Activated naive CD8-positive, alpha-beta T cell treated with anti-CD3 and anti-CD28 coated beads for 36 hours (primary cell): ENCODE measurements around the gene MPPED2. TPM values are rescaled to one million over a fixed set of nuclear protein-coding genes. Genes with fewer than 3 reads are reported as not detected.

Experiments
- DNase-seq: peaks from one replicate; pipeline ENCODE4 v3.0.0; 2021
- H3K27ac Mint-ChIP-seq: one replicate; pipeline ENCODE4 v1.8.0; 2022; ENCODE audit warnings: mild to moderate bottlenecking, moderate library complexity, mixed read lengths
- H3K27me3 Mint-ChIP-seq: one replicate; pipeline ENCODE4 v1.8.0; 2022; ENCODE audit warnings: mild to moderate bottlenecking, mixed read lengths
- H3K36me3 Mint-ChIP-seq: one replicate; pipeline ENCODE4 v1.8.0; 2021; ENCODE audit warnings: mild to moderate bottlenecking, mixed read lengths
- H3K4me1 Mint-ChIP-seq: one replicate; pipeline ENCODE4 v1.8.0; 2021; ENCODE audit warnings: mixed read lengths
- H3K4me3 Mint-ChIP-seq: one replicate; pipeline ENCODE4 v1.8.0; 2022; ENCODE audit warnings: mild to moderate bottlenecking, moderate library complexity, mixed read lengths
- H3K9me3 Mint-ChIP-seq: one replicate; pipeline ENCODE4 v1.8.0; 2022; ENCODE audit warnings: mixed read lengths
- total RNA-seq, 2 experiments: library from RNA; stranded (reverse); gene quantifications; one replicate each; pipeline ENCODE4 v1.2.3, GENCODE V29; 2021

Gene MPPED2
- total RNA-seq, 2 experiments from 2014 or later = 0.19 to 0.62 TPM

DNA sequence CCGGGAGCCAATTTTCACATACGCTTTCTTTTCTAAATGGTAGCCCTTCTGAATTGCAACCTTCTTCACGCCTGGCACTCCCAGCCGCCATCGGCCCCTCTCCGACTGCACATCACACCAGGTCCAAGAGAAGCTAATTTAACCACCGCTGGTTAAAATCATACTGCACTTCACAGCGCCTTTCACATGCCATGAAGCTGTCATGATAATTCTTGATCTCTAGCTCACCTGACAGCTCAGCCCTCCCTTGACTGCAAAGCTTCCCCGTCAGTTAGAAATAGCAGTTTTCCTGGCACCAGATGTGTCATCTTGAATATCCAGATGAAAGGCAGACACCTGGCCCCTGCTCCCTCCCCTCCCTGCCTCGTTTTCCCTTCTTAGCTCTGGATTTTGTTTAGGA is 161.8 kb downstream of the MPPED2 start:
- H3K27ac Mint-ChIP-seq = no peak overlapping the region
- DNase-seq = no peak
- H3K9me3 Mint-ChIP-seq = no peaks in the 10 kb centered on the region
- H3K27me3 Mint-ChIP-seq = peaks cover 11% of the 10 kb centered on the region
- H3K36me3 Mint-ChIP-seq = no peaks in the 10 kb centered on the region
- H3K4me1 Mint-ChIP-seq = no peaks in the 10 kb centered on the region
- no peak overlapping the region for H3K4me3 Mint-ChIP-seq

DNA sequence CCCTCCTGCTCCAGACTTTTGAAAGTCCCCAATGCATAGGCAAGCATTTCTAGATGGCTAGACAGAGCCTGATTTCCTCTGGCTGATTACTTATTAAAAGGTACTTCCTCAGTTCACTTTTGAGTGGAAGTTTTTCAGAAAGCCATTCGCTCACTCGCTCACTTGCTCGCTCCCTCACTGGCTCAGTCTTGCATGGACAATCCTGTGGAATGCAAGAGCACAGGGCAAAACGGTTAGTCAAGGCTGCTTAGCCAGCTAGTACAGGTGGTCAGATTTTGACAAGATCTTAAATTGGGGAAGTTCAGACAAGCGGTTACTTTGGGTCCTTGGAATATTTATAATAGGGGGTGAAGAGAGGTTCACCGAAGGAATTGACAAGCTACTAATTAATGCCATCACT is 162.3 kb downstream of the MPPED2 start:
- peaks cover 11% of the 10 kb centered on the region for H3K27me3 Mint-ChIP-seq
- no peak for DNase-seq
- no peaks in the 10 kb centered on the region for H3K4me1 Mint-ChIP-seq
- no peak overlapping the region for H3K27ac Mint-ChIP-seq
- H3K4me3 Mint-ChIP-seq = no peak overlapping the region
- H3K36me3 Mint-ChIP-seq = no peaks in the 10 kb centered on the region
- H3K9me3 Mint-ChIP-seq = no peaks in the 10 kb centered on the region

DNA sequence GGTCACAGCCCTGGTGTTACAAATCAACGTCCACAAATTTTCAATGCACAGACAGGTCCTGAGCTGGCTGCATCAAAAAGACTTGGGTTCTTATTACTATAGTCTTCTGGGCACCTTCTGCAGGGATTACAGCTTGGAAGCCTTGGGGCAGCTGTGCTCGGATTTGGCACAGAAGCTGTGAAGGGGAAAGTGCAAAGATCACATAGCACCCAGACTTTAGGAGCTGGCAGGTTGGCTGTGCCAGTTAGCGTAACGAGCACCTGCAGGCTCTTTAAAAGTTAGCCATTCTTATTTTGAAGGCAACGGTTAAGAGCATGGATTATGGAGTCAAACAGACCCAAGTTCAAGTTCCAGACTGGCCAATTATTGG is 162.9 kb downstream of the MPPED2 start:
- no peak overlapping the region for H3K27ac Mint-ChIP-seq
- H3K9me3 Mint-ChIP-seq = no peaks in the 10 kb centered on the region
- H3K36me3 Mint-ChIP-seq = no peaks in the 10 kb centered on the region
- H3K4me3 Mint-ChIP-seq = no peak overlapping the region
- peaks cover 11% of the 10 kb centered on the region for H3K27me3 Mint-ChIP-seq
- no peaks in the 10 kb centered on the region for H3K4me1 Mint-ChIP-seq
- no peak for DNase-seq

DNA sequence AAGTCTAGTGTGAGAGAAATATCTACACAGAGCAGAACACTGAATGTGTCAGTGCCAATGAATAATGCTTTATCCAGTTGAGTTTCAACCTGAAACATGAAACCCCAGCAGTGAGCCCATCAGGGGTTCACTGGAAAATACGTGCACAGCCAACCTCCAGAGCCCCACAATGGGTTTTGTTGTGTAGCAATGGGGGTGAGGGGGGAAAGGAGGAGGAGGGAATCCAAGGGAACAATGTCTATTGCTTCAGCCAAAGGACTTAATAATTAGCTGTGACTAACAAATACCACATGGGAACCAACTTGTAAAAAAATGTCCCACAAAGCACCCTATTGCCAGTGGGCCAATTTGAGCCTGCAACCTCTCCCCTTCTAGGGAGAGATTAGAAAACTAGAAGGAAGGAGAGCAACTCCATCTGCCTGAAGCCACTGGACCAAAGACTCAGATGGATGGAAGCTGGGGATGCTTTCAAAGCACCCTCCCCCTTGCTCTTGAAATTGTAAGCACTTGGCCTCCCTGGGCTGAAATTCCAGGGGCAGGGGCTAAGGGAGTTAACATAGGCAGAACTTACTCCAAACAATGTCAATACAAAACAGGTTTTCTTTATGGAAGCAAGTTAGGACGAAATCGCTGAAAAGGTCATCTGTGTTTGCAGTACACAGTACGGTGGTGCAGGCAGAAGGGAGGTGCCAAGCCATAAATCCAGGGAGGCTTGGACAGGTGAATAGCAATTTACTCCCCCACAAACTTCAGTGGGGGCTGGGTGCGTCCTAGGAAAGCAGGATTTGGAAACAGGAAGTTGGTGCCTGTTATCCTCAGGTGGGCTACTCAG is 163.5 kb downstream of the MPPED2 start:
- Mint-ChIP-seq H3K9me3 (no peaks in the 10 kb centered on the region), H3K27me3 (peaks cover 11% of the 10 kb centered on the region), H3K4me3 (no peak overlapping the region), H3K27ac (no peak overlapping the region), H3K36me3 (no peaks in the 10 kb centered on the region), H3K4me1 (no peaks in the 10 kb centered on the region)
- no peak for DNase-seq

DNA sequence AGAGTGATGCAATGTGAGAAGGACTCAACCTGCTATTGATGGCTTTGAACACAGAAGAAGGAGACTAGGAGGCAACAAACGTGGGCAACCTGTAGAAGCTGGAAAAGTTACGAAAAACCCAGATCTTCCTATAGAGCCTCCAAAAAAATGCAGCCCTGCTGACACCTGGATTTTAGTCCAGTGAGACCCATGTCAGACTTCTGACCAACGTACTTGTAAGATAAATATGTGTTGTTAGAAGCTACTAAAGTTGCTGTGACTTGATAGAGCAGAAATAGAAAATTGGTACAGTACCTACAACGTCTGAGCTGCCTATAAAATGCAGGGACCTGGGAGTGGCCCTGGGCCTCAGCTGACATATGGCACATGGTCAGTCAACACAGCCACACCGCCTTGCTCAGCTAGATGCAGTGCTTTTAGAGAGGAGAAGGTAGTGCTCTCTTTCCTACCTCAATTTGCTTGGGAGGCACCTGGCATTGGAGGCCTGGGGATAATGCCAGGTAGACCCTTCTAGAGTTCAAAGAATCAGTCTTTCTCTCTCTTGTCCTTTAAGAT is 165.8 kb downstream of the MPPED2 start:
- no peak overlapping the region for H3K4me3 Mint-ChIP-seq
- H3K4me1 Mint-ChIP-seq = no peaks in the 10 kb centered on the region
- H3K36me3 Mint-ChIP-seq = no peaks in the 10 kb centered on the region
- no peaks in the 10 kb centered on the region for H3K9me3 Mint-ChIP-seq
- peaks cover 11% of the 10 kb centered on the region for H3K27me3 Mint-ChIP-seq
- no peak overlapping the region for H3K27ac Mint-ChIP-seq
- DNase-seq = no peak

DNA sequence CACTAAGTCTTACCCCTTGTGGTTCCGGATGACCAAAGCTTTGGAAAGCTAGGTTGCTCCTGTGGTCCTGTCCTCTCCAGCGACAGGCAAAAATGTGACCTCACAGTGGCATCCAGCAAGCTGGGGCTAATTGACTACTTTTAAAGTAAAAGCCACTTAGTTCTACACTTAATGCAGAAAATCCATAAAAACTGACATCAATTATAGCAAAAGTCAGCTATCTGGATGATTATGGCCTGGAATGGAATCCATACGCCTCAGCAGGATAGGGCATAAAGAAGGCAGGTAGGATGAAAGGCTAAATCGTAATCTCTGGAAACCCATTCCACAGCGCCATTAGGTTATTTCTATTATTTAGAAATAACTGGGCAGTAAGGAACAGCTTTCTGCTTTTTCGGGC is 171.3 kb downstream of the MPPED2 start:
- no peak for DNase-seq
- Mint-ChIP-seq H3K9me3 (no peaks in the 10 kb centered on the region), H3K27ac (no peak overlapping the region), H3K4me1 (peaks cover 6% of the 10 kb centered on the region), H3K4me3 (no peak overlapping the region), H3K27me3 (no peaks in the 10 kb centered on the region), H3K36me3 (no peaks in the 10 kb centered on the region)

DNA sequence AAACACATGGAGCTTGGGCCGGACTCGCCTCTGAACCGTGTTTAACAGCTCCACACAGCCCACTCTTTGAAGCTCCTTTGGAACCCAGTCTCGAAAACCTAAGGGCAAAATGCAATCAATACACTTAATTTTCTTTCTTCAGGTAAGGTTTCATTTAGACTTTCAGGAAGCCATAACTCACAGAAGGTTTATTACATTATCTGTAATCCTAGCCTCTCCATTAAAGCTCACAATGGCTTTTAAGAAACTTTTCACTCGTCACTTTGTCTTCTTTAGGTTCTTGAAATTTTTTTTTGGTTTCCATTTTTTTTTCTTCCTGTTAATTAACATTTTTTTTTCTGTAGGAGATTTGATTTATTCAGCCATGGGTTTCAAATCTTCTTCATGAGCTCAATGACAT is 171.9 kb downstream of the MPPED2 start:
- H3K27ac Mint-ChIP-seq = no peak overlapping the region
- no peaks in the 10 kb centered on the region for H3K9me3 Mint-ChIP-seq
- DNase-seq = no peak
- H3K4me1 Mint-ChIP-seq = peaks cover 6% of the 10 kb centered on the region
- no peaks in the 10 kb centered on the region for H3K27me3 Mint-ChIP-seq
- H3K4me3 Mint-ChIP-seq = no peak overlapping the region
- H3K36me3 Mint-ChIP-seq = no peaks in the 10 kb centered on the region

DNA sequence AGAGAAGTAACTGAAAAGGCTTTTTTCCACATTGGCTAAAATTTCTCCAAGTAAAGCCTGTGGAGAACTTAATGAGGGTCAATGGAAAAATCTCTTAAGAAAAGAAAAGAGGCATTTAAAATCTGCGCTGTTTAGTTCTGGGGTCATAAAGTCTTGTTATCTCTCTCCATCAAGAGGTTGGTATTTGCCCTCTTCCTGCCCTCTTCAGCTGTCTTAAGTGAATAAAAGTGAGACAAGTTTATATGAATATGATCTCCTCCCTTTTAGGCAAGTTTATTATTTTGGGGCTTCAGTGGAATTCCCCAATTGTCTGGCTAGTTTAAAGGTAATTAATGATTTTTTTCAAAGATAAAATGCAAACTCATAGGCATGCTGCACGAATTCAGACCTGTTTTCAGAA is 173.6 kb downstream of the MPPED2 start:
- H3K27me3 Mint-ChIP-seq = no peaks in the 10 kb centered on the region
- H3K4me1 Mint-ChIP-seq = peaks cover 6% of the 10 kb centered on the region
- no peak overlapping the region for H3K27ac Mint-ChIP-seq
- H3K4me3 Mint-ChIP-seq = no peak overlapping the region
- H3K9me3 Mint-ChIP-seq = no peaks in the 10 kb centered on the region
- DNase-seq = no peak
- H3K36me3 Mint-ChIP-seq = no peaks in the 10 kb centered on the region

DNA sequence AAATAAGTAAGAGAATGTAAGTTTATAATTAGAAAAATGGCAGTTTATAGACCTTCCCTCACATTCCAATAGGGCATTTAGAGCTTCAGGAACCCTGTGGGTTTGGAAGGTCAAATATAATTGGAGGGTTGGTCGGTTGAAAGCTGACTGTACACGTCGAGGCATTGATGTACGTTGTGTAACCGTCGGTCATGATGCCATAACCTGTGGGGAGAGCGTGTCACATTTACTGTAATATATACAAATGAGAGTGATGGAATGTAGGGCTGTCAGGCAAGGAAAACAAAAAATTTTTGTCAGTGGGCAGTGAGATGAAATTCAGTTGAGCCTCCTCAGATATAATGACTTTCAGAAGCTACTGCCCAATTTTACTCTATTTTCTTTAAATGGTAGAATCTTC is 174.8 kb downstream of the MPPED2 start:
- Mint-ChIP-seq H3K27me3 (no peaks in the 10 kb centered on the region), H3K9me3 (no peaks in the 10 kb centered on the region), H3K4me3 (no peak overlapping the region), H3K4me1 (peaks cover 6% of the 10 kb centered on the region), H3K36me3 (no peaks in the 10 kb centered on the region), H3K27ac (no peak overlapping the region)
- no peak for DNase-seq

DNA sequence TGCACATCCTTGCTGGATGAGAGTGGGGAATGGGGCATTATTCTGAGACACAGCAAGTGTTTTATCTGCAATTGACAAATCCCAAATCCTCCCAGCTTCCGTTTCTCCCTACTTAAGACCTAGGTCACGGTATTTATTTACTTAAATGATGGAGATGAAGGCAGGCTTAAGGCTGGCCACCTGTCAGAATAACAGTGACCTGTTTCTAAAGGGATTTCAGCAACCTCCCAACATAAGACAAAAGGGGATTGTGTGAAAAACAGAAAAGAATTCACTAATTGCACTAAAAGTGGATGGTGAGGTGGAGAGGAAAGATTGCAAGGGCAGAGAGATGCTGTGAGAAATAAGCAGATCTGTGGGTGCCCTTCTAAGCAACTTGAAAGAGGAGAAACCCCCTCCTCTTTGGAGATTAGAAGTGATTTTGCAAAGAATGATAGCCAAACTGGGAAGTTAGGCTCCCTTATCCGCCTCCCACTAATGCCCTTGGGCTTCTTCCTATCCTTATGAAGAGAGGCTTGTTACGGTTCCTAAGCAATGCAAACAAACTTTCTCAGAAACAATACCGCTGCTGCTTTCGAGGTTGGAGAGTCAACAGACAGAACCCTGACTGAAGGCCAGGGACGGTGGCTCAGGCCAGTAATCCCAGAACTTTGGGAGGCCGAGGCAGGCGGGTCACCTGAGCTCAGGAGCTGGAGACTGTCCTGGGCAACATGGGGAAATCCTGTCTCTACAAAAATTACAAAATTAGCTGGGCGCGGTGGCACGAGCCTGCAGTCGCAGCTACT is 179.0 kb downstream of the MPPED2 start:
- H3K36me3 Mint-ChIP-seq = no peaks in the 10 kb centered on the region
- no peaks in the 10 kb centered on the region for H3K9me3 Mint-ChIP-seq
- DNase-seq = no peak
- H3K4me1 Mint-ChIP-seq = peaks cover 15% of the 10 kb centered on the region
- no peak overlapping the region for H3K27ac Mint-ChIP-seq
- H3K4me3 Mint-ChIP-seq = no peak overlapping the region
- H3K27me3 Mint-ChIP-seq = no peaks in the 10 kb centered on the region

DNA sequence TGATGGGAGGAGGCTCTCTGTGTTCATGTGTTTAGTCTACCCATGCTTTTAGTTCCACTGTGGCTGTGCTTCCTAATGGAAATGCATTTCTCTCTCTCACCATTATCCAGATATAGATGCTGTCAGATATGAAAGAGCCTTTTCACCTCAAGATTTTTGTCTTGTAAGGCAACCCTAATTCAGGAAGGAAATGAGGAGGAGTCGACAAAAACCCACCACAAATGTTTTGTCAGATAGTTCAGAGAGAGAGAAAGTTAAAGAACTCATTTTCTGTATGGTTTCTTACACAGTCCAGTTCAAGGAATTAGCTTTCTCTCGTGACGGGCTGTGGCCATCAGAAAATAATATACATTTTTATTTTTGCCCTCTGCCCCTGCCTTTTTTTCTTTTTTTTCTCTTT is 180.8 kb downstream of the MPPED2 start:
- DNase-seq = no peak
- Mint-ChIP-seq H3K36me3 (no peaks in the 10 kb centered on the region), H3K4me1 (peaks cover 15% of the 10 kb centered on the region), H3K27me3 (no peaks in the 10 kb centered on the region), H3K27ac (no peak overlapping the region), H3K9me3 (no peaks in the 10 kb centered on the region), H3K4me3 (no peak overlapping the region)

DNA sequence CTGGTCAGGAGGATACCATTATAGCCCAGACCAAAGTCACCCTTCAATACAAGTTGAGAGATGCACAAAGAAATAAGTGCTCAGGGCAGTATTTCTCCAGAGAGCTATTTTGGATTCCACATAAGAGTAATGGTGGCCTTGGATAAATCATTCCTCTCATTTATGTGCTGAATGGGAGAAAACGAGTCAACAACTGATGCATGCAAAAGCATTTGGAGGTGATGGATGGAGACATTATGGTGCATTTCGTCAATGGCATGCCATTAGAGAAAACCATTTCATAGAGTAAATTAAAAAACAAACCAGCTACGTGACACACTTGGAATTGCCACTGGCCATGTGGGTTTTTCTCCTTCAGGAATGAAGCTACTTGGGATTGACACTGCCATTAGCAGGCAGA is 182.0 kb downstream of the MPPED2 start:
- H3K27ac Mint-ChIP-seq = no peak overlapping the region
- H3K27me3 Mint-ChIP-seq = no peaks in the 10 kb centered on the region
- H3K9me3 Mint-ChIP-seq = no peaks in the 10 kb centered on the region
- peaks cover 15% of the 10 kb centered on the region for H3K4me1 Mint-ChIP-seq
- no peak overlapping the region for H3K4me3 Mint-ChIP-seq
- no peak for DNase-seq
- no peaks in the 10 kb centered on the region for H3K36me3 Mint-ChIP-seq

DNA sequence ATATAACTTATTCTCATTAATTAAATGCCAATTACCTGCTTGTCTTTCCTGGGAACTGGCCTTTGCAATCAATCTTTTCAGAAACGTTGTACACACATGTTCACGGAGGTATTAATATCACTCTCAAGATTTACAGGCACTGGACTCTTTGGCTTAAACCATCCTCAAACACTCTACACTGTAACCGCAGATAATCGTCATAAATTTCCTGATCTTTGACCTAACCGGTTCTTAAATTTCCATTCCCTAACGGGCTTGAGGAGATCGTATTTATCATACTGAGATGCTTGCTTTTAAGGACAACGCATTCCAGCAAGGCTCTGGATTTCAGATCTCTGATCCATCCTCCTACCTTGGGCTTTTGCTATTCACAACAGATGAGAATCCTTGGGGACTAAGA is 190.4 kb downstream of the MPPED2 start:
- no peaks in the 10 kb centered on the region for H3K36me3 Mint-ChIP-seq
- no peaks in the 10 kb centered on the region for H3K9me3 Mint-ChIP-seq
- no peak overlapping the region for H3K27ac Mint-ChIP-seq
- H3K4me3 Mint-ChIP-seq = no peak overlapping the region
- peaks cover 6% of the 10 kb centered on the region for H3K27me3 Mint-ChIP-seq
- no peak for DNase-seq
- H3K4me1 Mint-ChIP-seq = no peaks in the 10 kb centered on the region

DNA sequence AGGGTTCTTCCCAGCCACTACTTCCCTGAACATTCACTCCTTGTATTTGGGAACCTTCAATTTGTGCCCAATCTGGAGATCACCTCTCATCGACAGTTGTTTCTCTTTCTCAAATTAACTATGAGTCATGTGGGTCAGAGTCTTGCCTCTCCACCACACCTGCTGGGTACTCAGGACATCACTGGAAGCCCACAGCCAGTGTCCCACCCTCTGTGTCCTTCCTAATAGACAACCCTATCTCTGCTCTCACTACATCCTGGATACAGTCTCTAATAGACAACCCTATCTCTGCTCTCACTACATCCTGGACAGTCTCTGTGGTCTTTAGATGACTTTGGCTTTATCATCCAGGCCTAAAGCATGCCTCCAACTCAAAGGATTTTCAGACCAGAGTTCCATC is 193.1 kb downstream of the MPPED2 start:
- no peaks in the 10 kb centered on the region for H3K36me3 Mint-ChIP-seq
- no peaks in the 10 kb centered on the region for H3K4me1 Mint-ChIP-seq
- H3K9me3 Mint-ChIP-seq = no peaks in the 10 kb centered on the region
- H3K4me3 Mint-ChIP-seq = no peak overlapping the region
- DNase-seq = no peak
- peaks cover 6% of the 10 kb centered on the region for H3K27me3 Mint-ChIP-seq
- no peak overlapping the region for H3K27ac Mint-ChIP-seq

DNA sequence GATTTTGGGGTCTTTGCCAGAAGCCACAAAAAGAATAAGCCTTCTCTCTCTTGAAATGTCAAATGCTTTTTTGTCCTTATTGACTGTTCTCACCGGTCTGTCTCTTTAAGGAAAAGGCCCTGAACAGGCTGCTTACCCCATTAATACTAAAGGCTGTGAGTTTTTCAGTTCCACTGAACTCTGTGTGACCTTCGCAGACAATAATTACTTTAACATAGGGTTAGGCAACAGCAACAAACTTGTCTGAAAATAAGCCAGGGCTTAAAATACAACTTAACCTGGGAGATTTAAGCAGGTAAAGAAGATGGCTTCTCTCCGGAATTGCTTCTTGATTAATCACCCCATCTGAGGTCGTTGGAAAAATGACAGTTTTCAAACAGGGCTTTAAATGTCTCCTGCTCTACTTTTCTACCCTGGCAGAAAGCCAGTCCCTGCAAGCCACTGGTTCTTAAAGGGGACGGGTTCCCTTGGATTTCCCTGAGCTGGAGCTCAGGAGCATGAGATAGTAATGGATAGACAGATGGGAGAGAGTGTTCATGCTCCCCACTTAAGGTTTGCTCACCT is 193.8 kb downstream of the MPPED2 start:
- Mint-ChIP-seq H3K4me3 (no peak overlapping the region), H3K27ac (no peak overlapping the region), H3K9me3 (no peaks in the 10 kb centered on the region), H3K4me1 (no peaks in the 10 kb centered on the region), H3K27me3 (peaks cover under 1% of the 10 kb centered on the region), H3K36me3 (no peaks in the 10 kb centered on the region)
- no peak for DNase-seq
